Iris pigment epithelial cell (primary cell): ENCODE results near the gene HRH3.

ENCODE experiments used
- DNase-seq: peaks from one replicate; pipeline ENCODE4 v3.0.0-alpha.2; 2011; ENCODE audit warnings: low read depth

Gene HRH3

GRCh38 chr20:62197801-62198200 lies 22.3 kb downstream of the HRH3 start:
- DNase-seq: no peak

DNA sequence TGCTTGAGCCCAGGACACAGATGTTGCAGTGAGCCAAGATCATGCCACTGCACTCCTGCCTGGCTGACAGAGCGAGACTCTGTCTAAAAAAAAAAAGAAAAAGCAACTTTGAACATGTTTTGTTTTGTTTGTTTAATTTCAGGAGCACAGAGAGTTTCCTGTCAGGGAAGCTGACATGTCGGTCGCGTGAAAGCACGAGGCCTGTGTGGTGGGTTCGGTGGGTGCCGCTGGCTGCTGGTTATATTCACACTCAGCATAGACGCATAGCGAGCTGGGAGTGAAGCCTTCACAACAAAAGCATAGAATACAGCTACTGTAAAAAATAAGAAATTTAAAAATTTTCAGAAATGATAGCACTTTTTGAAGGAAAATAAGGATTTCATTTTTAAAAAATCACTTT lies 22.8 kb downstream of the HRH3 start:
- no peak for DNase-seq

DNA sequence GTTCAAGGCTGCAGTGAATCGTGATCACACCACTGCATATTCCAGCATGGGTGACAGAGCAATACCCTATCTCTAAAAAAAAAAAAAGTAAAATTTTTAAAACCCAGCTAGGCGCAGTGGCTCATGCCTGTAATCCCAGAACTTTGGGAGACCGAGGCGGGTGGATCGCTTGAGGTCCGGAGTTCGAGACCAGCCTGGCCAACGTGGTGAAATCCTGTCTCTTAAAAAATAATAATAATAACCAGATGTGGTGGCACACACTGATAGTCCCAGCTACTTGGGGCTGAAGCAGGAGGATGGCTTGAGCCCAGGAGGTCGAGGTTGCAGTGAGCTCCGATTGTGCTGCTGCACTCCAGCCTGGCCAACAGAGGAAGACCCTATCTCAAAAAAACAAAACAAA lies 23.8 kb downstream of the HRH3 start:
- no peak for DNase-seq

GRCh38 chr20:62195736-62196135 lies 24.3 kb downstream of the HRH3 start:
- no peak for DNase-seq

DNA sequence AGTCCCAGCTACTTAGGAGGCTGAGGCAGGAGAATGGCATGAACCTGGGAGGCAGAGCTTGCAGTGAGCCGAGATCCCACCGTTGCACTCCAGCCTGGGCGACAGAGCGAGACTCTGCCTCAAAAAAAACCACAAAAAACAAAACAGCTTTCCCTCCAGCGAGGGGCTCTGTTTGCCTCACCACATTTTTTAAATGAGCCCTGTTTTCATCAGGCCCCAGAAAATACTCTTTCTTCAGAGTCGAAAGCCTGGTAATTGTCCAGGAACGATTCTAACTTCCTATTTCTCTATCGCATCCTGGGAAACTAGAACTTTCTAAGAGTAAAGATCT lies 25.0 kb downstream of the HRH3 start:
- no peak for DNase-seq

GRCh38 chr20:62193079-62194025 lies 26.7 kb downstream of the HRH3 start:
- DNase-seq: no peak

- no peak for DNase-seq
Observed at GRCh38 chr20:62192635-62193034, 27.4 kb downstream of the HRH3 start.

DNA sequence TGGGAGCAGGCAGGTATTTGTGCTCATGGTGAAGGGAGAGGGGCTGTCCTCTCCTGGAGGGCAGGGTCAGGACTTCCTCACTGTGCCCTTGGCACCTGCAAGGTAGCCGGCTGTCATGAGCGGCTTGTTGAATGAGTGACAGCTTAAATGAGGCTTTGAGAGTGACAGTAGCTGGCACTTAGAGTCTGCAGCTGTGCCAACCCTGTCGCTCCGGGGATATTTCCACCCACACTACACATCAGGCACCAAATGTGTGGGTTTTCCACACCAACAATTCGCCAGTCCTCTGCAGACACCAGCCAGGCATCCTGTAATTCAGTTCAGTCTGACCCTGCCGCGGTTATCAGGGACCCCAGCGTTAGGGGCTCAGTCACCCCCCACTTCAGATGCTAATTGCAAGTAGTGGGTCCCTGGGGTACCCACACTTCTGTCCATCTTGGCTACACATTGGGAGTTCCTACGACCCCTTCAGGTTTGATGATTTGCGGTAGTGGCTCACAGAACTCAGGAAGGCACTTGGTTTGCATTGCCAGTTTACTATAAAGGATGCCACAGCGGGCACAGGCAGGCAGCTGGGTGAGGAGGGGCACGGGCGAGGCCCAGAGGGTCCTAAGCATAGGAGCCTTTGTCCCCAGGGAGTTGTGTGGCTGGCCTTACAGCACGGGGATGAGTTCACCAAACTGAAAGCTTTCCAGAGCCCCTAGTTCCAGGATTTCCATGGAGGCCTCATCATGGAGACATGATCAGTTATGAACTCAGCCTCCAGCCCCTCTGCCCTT lies 28.1 kb downstream of the HRH3 start:
- no peak for DNase-seq

- DNase-seq: no peak
Observed at GRCh38 chr20:62190639-62191411, 29.3 kb downstream of the HRH3 start.

GRCh38 chr20:62186887-62187866 lies 32.9 kb downstream of the HRH3 start:
- peak; percentile 16 for DNase-seq

DNA sequence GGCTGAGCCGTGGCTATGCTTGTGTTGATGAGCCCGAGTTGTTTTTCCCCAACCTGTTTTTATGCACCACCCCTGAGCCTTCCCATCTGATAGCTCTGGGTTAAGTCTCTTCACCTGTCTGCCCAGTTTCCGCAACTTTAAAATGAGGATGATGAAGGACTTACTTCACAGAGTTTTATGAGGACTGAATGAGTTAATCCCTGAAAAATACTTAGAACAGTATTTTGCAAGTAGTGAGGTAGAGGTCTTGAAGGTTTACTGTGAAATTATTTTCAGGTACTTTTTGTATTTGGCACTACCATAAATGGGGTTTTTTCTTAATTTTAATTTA lies 34.0 kb downstream of the HRH3 start:
- DNase-seq: no peak

DNA sequence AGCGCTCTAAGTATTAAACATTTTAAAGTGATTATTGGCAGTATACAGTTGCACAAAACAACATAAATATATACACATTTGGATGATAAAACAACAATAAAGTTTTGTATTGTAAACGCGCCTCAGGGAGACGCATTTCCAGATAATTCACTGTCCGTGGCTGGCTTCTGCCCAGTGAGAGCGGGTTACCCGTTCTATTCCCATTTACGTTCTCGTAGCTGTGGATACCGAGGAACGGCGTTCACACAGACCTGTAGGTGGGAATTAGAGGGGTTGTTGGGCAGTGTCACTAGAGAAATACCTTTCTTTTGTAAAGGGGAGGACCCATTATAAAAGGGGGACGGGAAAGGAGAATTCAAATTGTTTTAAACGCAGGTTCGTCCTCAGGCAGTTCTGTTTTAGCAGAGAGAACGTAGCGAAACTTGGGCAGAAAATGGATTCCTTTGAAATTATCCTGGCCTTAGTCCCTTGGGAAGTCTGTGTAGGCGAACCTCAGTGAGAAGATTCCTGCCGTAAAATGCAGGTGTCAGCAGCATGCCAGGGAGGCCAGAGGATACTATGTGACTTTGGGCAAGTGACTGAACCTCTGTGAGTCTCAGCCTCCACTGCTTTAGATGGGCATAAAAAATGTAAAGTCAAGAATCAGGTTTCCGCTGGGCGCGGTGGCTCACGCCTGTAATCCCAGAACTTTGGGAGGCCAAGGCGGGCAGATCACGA lies 36.5 kb downstream of the HRH3 start:
- peak; percentile 17 for DNase-seq

GRCh38 chr20:62182469-62183425 lies 37.3 kb downstream of the HRH3 start, which contains the start of gene MTG2:
TSS of gene MTG2 (plus strand) at chr20:62183028. CDS start at chr20:62193421, 10,393 bp downstream.
- DNase-seq: peak; percentile 94

DNA sequence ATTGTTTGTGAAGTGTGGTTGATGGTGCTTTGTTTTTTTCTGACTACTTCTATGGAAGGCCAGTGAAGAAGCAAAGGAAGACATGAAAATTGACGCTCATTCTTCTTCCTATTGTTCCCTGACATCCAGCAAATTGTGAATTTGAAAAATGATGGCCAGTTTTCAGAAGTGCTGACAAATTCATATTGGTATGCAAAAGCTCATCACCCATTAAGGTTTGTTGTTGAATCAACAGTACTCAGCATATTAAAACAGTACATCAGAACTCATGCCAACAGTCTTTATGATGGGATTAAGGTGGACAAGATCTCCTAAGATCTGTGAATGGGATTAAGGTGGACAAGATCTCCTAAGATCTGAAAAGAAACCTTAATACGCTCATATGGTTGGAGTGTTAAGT lies 38.3 kb downstream of the HRH3 start:
- DNase-seq: no peak

GRCh38 chr20:62179162-62179504 lies 40.9 kb downstream of the HRH3 start:
- no peak for DNase-seq

- DNase-seq: no peak
Observed at GRCh38 chr20:62178316-62179161, 41.5 kb downstream of the HRH3 start.

GRCh38 chr20:62177307-62177706 lies 42.8 kb downstream of the HRH3 start:
- DNase-seq: no peak

- DNase-seq: no peak
Observed at GRCh38 chr20:62176866-62177265, 43.2 kb downstream of the HRH3 start.

- no peak for DNase-seq
Observed at GRCh38 chr20:62175711-62176110, 44.4 kb downstream of the HRH3 start.
